Upper lobe of left lung (tissue), 6 donors: ENCODE measurements around the gene MACC1. TPM values are rescaled to one million over a fixed set of nuclear protein-coding genes. Genes with fewer than 3 reads are reported as not detected.

ENCODE experiments used
- ATAC-seq, 2 donors: fragments of 200-7000 bp; cut with Tn5 transposase; one replicate each; pipeline ENCODE4 v1.9.1; 2022; ENCODE audit warnings: mild to moderate bottlenecking in 2 of 2, moderate library complexity in 2 of 2; ENCODE audit not compliant: low FRiP score in 2 of 2
- DNase-seq, 2 donors: peaks; one replicate each; pipeline ENCODE4 v3.0.0-alpha.2; 2019 to 2020
- H3K27ac ChIP-seq, 4 donors: fragments of 200-600 bp; sonication (generic); one replicate each; pipeline ENCODE4 v1.5.1; 2016 to 2019
- H3K27me3 ChIP-seq, 4 donors: fragments of 200-600 bp; sonication (generic); one replicate each; pipeline ENCODE4 v1.5.1; 2017 to 2019
- H3K36me3 ChIP-seq, 4 donors: fragments of 200-600 bp; sonication (generic); one replicate each; pipeline ENCODE4 v1.5.1; 2016 to 2019
- H3K4me1 ChIP-seq, 4 donors: fragments of 200-600 bp; sonication (generic); one replicate each; pipeline ENCODE4 v1.5.1; 2018 to 2019
- H3K4me3 ChIP-seq, 4 donors: fragments of 200-600 bp; sonication (generic); one replicate each; pipeline ENCODE4 v1.5.1; 2017 to 2019; ENCODE audit warnings: mild to moderate bottlenecking in 2 of 4, moderate library complexity in 1 of 4
- H3K9me3 ChIP-seq, 4 donors: fragments of 200-600 bp; sonication (generic); one replicate each; pipeline ENCODE4 v1.5.1; 2018 to 2019
- CTCF ChIP-seq, 6 experiments: fragments of 450-650 bp in 4 of 6; fragments of 200-600 bp in 2 of 6; sonication (generic) in 2 of 6; IDR thresholded peaks; one replicate each; pipeline ENCODE4 v1.5.1; 2016 to 2019; ENCODE audit warnings: antibody characterized with exemption in 6 of 6
- EP300 ChIP-seq, 4 donors: sonication (generic); formaldehyde crosslinking; IDR thresholded peaks; one replicate each; pipeline ENCODE4 v1.5.1; 2017; ENCODE audit warnings: antibody characterized with exemption in 4 of 4, control low read depth in 2 of 4
- POLR2A ChIP-seq, 4 donors: fragments of 450-650 bp; IDR thresholded peaks; one replicate each; pipeline ENCODE4 v1.5.1; 2016 to 2017; ENCODE audit warnings: antibody characterized with exemption in 4 of 4, mild to moderate bottlenecking in 2 of 4
- POLR2AphosphoS5 ChIP-seq, 2 donors: sonication (generic); formaldehyde crosslinking; IDR thresholded peaks; one replicate each; pipeline ENCODE4 v1.5.1; 2017; ENCODE audit warnings: antibody characterized with exemption in 2 of 2
- WGBS, 2 donors: methylation state at CpG; one replicate each; pipeline ENCODE4 v1.1.5; 2017 to 2018; 5-methylcytosine and 5-hydroxymethylcytosine counted together
- total RNA-seq, 6 donors: library from RNA; depleted of rRNA in 4 of 6; stranded (reverse); fragments of >200 nt in 4 of 6; gene quantifications; one replicate each; pipeline versions ENCODE4 v1.1.0 to v1.2.1, GENCODE V29; 2016 to 2021
- donor health status: DM: no; HTN: no; CAD: no; lungs with moderate emphysema.
- donor health status: DM: no; HTN: yes; CAD: no; lungs with severe emphysema.

Gene MACC1
- total RNA-seq, 6 donors from 2014 or later = 10.5 to 86.5 (median 24.3) TPM

GRCh38 chr7:20095862-20096261 is 121.3 kb downstream of the MACC1 start:
- no peak overlapping the region for H3K4me3 ChIP-seq
- no peaks in the 10 kb centered on the region for H3K27me3 ChIP-seq
- 82 to 90% methylated on average over 1 of the region's 1 CpG for WGBS, 2 donors
- ATAC-seq (no peak), DNase-seq (no peak)
- H3K9me3 ChIP-seq = peaks cover 0 to 2% (median 0%) of the 10 kb centered on the region in 4 donors
- no peaks in the 10 kb centered on the region for H3K36me3 ChIP-seq
- TF ChIP-seq POLR2AphosphoS5 (IDR thresholded peaks at IDR 0.05) = no peak
- TF ChIP-seq CTCF (IDR thresholded peaks at IDR 0.05) = no peak
- no peak for TF ChIP-seq EP300 (IDR thresholded peaks at IDR 0.05)
- TF ChIP-seq POLR2A (IDR thresholded peaks at IDR 0.05) = no peak
- no peak overlapping the region for H3K27ac ChIP-seq
- no peaks in the 10 kb centered on the region for H3K4me1 ChIP-seq

- peaks cover 0 to 2% (median 0%) of the 10 kb centered on the region in 4 donors for H3K9me3 ChIP-seq
- no peaks in the 10 kb centered on the region for H3K27me3 ChIP-seq
- ATAC-seq (peak in 1 of 2 donors; percentile 65), DNase-seq (no peak)
- WGBS, 2 donors = 87 to 89% methylated on average over 4 of the region's 4 CpGs
- no peak overlapping the region for H3K27ac ChIP-seq
- TF ChIP-seq POLR2A (IDR thresholded peaks at IDR 0.05) (no peak), POLR2AphosphoS5 (IDR thresholded peaks at IDR 0.05) (no peak), EP300 (IDR thresholded peaks at IDR 0.05) (no peak), CTCF (IDR thresholded peaks at IDR 0.05) (no peak)
- no peaks in the 10 kb centered on the region for H3K36me3 ChIP-seq
- no peaks in the 10 kb centered on the region for H3K4me1 ChIP-seq
- H3K4me3 ChIP-seq = no peak overlapping the region
Measured at GRCh38 chr7:20095436-20095835, 121.7 kb downstream of the MACC1 start.

GRCh38 chr7:20089431-20089830 is 127.8 kb downstream of the MACC1 start:
- Histone ChIP-seq H3K27ac (no peak overlapping the region), H3K27me3 (no peaks in the 10 kb centered on the region), H3K36me3 (no peaks in the 10 kb centered on the region), H3K4me3 (no peak overlapping the region), H3K9me3 (no peaks in the 10 kb centered on the region), H3K4me1 (no peaks in the 10 kb centered on the region)
- no peak for DNase-seq
- ATAC-seq = no peak
- 66 to 67% methylated on average over 6 of the region's 6 CpGs for WGBS, 2 donors
- no peak for TF ChIP-seq POLR2AphosphoS5 (IDR thresholded peaks at IDR 0.05)
- no peak for TF ChIP-seq POLR2A (IDR thresholded peaks at IDR 0.05)
- TF ChIP-seq EP300 (IDR thresholded peaks at IDR 0.05) = no peak
- TF ChIP-seq CTCF (IDR thresholded peaks at IDR 0.05) = no peak

GRCh38 chr7:20085086-20085485 is 132.1 kb downstream of the MACC1 start:
- Histone ChIP-seq H3K4me1 (no peaks in the 10 kb centered on the region), H3K9me3 (no peaks in the 10 kb centered on the region), H3K36me3 (no peaks in the 10 kb centered on the region), H3K27ac (no peak overlapping the region), H3K4me3 (no peak overlapping the region), H3K27me3 (no peaks in the 10 kb centered on the region)
- DNase-seq (no peak), ATAC-seq (peak in 1 of 2 donors; percentile 63)
- WGBS, 2 donors = 80% methylated on average over 4 of the region's 4 CpGs
- TF ChIP-seq EP300 (IDR thresholded peaks at IDR 0.05) = no peak
- no peak for TF ChIP-seq POLR2A (IDR thresholded peaks at IDR 0.05)
- TF ChIP-seq CTCF (IDR thresholded peaks at IDR 0.05) = no peak
- TF ChIP-seq POLR2AphosphoS5 (IDR thresholded peaks at IDR 0.05) = no peak

Other genes with a start within 250 kb of the MACC1 start
- 10 to 100 TPM in 3 of 6 donors, 1 to 10 TPM in 3; 5.2 to 30.5 (median 9.8) TPM for gene ITGB8, start 113.5 kb upstream of the MACC1 start, total RNA-seq